Measurements from ENCODE around the gene KIR3DL3. TPM values are rescaled to one million over a fixed set of nuclear protein-coding genes. Genes with fewer than 3 reads are reported as not detected.
"Not testable (repeated sequence)": the region's sequence is repeated elsewhere in the genome, so short reads cannot be mapped to it uniquely, and the experiment has no call there.

KIR3DL3 gene
- not detected in 2 replicates for total RNA-seq

DNA sequence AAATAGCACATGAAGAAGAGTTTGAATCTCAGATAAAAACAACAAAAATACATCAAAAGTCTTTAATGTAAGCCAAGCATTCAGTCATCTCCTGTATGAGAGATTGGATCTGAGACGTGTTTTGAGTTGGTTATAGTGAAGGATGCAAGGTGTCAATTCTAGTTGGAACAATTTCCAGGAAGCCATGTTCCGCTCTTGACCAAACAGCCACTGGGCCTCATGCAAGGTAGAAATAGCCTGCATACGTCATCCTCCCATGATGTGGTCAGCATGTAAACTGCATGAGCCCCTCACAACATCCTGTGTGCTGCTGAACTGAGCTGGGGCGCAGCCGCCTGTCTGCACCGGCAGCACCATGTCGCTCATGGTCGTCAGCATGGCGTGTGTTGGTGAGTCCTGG is at the start of gene KIR3DL3:
Gene KIR3DL3 (plus strand): TSS at position 301 of the 400 bp plus-strand sequence. CDS start 55 bp downstream, at position 356.
- Histone ChIP-seq H3K27me3 (ENCODE audit: control insufficient read depth, insufficient read depth, low read length) (no peaks in the 10 kb centered on the region), H3K4me3 (ENCODE audit: low read depth, low read length) (no peak within 1 kb of the TSS), H3K36me3 (ENCODE audit: control insufficient read depth, insufficient read depth, low read length) (no peaks in the 10 kb centered on the region)
- FAIRE-seq (no peak), DNase-seq (ENCODE audit: low read depth) (no peak)
- TF ChIP-seq, protein P1, sequence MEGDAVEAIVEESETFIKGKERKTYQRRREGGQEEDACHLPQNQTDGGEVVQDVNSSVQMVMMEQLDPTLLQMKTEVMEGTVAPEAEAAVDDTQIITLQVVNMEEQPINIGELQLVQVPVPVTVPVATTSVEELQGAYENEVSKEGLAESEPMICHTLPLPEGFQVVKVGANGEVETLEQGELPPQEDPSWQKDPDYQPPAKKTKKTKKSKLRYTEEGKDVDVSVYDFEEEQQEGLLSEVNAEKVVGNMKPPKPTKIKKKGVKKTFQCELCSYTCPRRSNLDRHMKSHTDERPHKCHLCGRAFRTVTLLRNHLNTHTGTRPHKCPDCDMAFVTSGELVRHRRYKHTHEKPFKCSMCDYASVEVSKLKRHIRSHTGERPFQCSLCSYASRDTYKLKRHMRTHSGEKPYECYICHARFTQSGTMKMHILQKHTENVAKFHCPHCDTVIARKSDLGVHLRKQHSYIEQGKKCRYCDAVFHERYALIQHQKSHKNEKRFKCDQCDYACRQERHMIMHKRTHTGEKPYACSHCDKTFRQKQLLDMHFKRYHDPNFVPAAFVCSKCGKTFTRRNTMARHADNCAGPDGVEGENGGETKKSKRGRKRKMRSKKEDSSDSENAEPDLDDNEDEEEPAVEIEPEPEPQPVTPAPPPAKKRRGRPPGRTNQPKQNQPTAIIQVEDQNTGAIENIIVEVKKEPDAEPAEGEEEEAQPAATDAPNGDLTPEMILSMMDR (IDR thresholded peaks at IDR 0.05; ENCODE audit: insufficient read depth, low read length, severe bottlenecking): no peak

DNA sequence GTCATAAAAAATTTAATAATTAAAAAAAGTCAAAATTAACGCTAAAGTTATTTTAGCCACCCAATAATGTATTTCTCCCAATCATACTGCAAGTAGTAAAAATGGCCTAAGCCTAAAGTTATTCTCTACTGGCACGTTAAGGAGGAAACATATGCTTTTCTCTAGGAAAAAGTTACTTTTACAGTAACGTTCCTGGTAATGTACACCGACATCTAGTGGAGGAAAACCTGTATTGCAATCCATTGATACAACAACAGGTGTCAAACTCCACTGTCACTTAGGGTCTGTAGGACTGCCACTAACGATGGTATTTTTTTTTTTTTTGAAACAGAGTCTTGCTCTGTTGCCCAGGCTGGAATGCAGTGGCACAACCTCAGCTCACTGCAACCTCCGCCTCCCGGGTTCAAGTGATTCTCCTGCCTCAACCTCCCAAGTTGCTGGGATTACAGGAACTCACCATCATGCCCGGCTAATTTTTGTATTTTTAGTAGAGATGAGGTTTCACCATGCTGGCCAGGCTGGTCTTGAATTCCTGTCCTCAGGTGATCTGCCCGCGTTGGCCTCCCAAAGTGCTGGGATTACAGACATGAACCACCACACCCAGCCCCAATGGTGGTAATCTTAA is 47.9 kb upstream of the KIR3DL3 start:
- H3K36me3 ChIP-seq (ENCODE audit: control insufficient read depth, insufficient read depth, low read length); FAIRE-seq; H3K27me3 ChIP-seq (ENCODE audit: control insufficient read depth, insufficient read depth, low read length); H3K4me3 ChIP-seq (ENCODE audit: low read depth, low read length): not testable (repeated sequence)
- TF ChIP-seq, protein P1 (IDR thresholded peaks at IDR 0.05; ENCODE audit: insufficient read depth, low read length, severe bottlenecking): peak; percentile 65
- peak; percentile 28 for DNase-seq (ENCODE audit: low read depth)

DNA sequence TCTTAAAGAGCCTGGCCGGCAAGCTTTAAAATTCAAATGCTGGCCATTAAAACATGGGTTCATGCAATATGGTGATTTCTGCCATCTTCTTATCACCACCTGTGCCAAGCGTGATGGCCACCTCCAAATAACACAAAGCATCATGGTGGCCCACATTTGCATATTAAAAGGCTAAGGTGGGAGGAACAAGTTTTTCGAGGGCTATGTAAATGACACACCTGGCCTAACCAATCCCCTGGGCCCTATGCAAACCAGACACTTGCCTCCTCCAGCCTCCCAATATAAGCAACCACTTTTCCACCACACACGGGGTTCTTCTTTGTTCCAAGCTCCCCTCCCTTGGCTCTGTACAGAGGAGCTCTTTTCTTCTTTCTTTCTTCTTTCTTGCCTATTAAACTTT is 47.0 kb upstream of the KIR3DL3 start:
- FAIRE-seq (no peak), DNase-seq (ENCODE audit: low read depth) (no peak)
- Histone ChIP-seq H3K36me3 (ENCODE audit: control insufficient read depth, insufficient read depth, low read length) (no peaks in the 10 kb centered on the region), H3K4me3 (ENCODE audit: low read depth, low read length) (no peak overlapping the region), H3K27me3 (ENCODE audit: control insufficient read depth, insufficient read depth, low read length) (no peaks in the 10 kb centered on the region)
- TF ChIP-seq, protein P1 (IDR thresholded peaks at IDR 0.05; ENCODE audit: insufficient read depth, low read length, severe bottlenecking): no peak

DNA sequence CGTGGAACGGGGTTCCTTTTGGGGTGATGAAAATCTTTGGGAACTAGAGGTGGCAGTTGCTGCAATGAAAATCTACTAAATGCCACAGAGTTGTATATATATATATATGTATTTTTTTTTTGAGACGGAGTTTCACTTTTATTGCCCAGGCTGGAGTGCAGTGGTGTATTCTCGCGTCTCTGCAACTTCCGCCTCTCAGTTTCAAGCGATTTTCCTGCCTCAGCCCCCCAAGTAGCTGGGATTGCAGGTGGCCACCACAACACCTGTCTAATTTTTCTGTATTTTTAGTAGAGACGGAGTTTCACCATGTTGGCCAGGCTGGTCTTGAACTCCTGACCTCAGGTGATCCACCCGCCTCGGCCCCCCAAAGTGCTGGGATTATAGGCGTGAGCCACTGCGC is 42.6 kb upstream of the KIR3DL3 start:
- not testable (repeated sequence) for FAIRE-seq

DNA sequence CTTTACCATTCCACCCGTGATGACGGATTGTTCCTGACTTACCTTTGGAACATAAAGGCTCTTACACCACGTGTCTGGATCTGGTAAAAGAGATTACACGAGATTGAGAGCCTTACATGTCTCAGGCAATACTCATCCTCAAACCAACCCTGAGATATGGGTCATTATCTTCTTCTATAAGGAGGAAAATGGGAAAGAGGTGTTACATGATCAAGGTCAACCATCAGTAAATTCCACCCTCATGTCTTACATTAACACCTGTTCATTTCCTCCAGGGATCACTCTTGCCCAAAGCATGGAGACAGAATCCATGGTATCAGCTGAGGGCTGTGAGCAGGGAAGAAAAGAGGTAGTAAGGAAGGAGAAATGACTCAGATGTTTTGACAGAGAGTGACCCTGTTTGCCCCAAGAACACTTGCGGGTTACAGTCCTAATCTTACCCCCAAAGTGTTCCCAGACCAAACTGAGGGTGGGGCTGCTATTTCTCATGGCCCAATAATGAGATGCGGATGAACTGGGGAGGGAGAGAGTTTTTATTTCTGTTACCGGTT is 41.9 kb upstream of the KIR3DL3 start:
- TF ChIP-seq, protein P1 (IDR thresholded peaks at IDR 0.05; ENCODE audit: insufficient read depth, low read length, severe bottlenecking): no peak
- FAIRE-seq: no peak
- no peak for DNase-seq (ENCODE audit: low read depth)

More for the DNA sequence above, 42.6 kb upstream of the KIR3DL3 start:
- H3K36me3 ChIP-seq (ENCODE audit: control insufficient read depth, insufficient read depth, low read length); H3K27me3 ChIP-seq (ENCODE audit: control insufficient read depth, insufficient read depth, low read length); DNase-seq (ENCODE audit: low read depth); H3K4me3 ChIP-seq (ENCODE audit: low read depth, low read length): not testable (repeated sequence)

DNA sequence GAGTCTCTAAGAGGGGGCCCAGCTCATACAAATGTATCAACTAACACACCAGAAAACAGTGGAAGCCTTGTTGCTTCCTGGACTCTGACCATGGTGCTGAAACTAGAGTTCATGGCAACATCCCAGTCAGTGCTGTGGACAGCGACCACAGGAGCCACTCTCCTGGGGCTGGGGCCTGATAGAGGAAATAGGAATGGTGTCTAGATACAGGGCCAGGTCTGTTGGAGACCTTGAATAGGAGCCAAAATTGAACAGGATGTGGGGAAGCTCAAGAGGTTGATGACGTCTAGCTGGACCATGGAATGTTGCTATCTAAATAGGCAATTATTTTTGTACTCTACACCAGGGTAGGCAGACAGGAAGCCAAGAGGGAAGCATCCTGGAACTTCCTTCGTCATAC is 39.7 kb upstream of the KIR3DL3 start:
- TF ChIP-seq, protein P1 (IDR thresholded peaks at IDR 0.05; ENCODE audit: insufficient read depth, low read length, severe bottlenecking): no peak
- DNase-seq (ENCODE audit: low read depth) (peak; percentile 7), FAIRE-seq (no peak)
- Histone ChIP-seq H3K4me3 (ENCODE audit: low read depth, low read length) (no peak overlapping the region), H3K36me3 (ENCODE audit: control insufficient read depth, insufficient read depth, low read length) (no peaks in the 10 kb centered on the region), H3K27me3 (ENCODE audit: control insufficient read depth, insufficient read depth, low read length) (no peaks in the 10 kb centered on the region)

More for the DNA sequence above, 41.9 kb upstream of the KIR3DL3 start:
- H3K4me3 ChIP-seq (ENCODE audit: low read depth, low read length): no peak overlapping the region
- H3K27me3 ChIP-seq (ENCODE audit: control insufficient read depth, insufficient read depth, low read length): no peaks in the 10 kb centered on the region
- no peaks in the 10 kb centered on the region for H3K36me3 ChIP-seq (ENCODE audit: control insufficient read depth, insufficient read depth, low read length)
